Lower leg skin (tissue), 3 donors: ENCODE data around the gene CD34.

ENCODE experiments used
- CTCF ChIP-seq, 3 donors: fragments of 450-650 bp; IDR thresholded peaks; one replicate each; pipeline ENCODE4 v1.5.1; 2016; ENCODE audit warnings: antibody characterized with exemption in 3 of 3, mild to moderate bottlenecking in 3 of 3, moderate library complexity in 2 of 3
- POLR2A ChIP-seq, 2 donors: fragments of 450-650 bp; IDR thresholded peaks; one replicate each; pipeline ENCODE4 v1.6.1; 2016 to 2017; ENCODE audit warnings: antibody characterized with exemption in 2 of 2, mild to moderate bottlenecking in 1 of 2, moderate library complexity in 1 of 2

- TF ChIP-seq CTCF (IDR thresholded peaks at IDR 0.05) (no peak), POLR2A (IDR thresholded peaks at IDR 0.05) (no peak)
These were observed 48.6 kb downstream of the CD34 start for GRCh38 chr1:207862241-207862787.
